K562 (cell line): ENCODE data around the gene TYMP. TPM values are rescaled to one million over a fixed set of nuclear protein-coding genes. Genes with fewer than 3 reads are reported as not detected.

Experiments
- ATAC-seq: fragments of 200-7000 bp; cut with Tn5 transposase; 3 replicates; pipeline ENCODE4 v1.9.1; 2020; ENCODE audit warnings: moderate library complexity
- BruUV-seq: library from RNA; stranded (reverse); fragments of 400-500 nt; replicated peaks from 2 replicates; lab custom pipeline; 2021; lab: Mats Ljungman, UMichigan
- CTCF ChIA-PET: fragments of 300-600 bp; formaldehyde crosslinking; extraction: SDS; loops from one replicate; lab custom pipeline; 2021; ENCODE audit warnings: low intra/inter-chr PET ratio; lab: Yijun Ruan, JAX
- POLR2A ChIA-PET: fragments of 300-600, 350-650 bp; sonication (Branson Sonifier 250); formaldehyde crosslinking; extraction: SDS; loops from one replicate; lab custom pipeline; 2021; ENCODE audit warnings: antibody characterized with exemption, inconsistent platforms; lab: Yijun Ruan, JAX
- DNase-seq, 4 experiments: peaks; one replicate each; pipeline versions ENCODE4 v3.0.0 to v3.0.0-alpha.2; 2011 to 2018; ENCODE audit warnings: low spot score in 3 of 4, mixed read lengths in 3 of 4; ENCODE audit errors: extremely low read depth in 1 of 4
- FAIRE-seq: peaks from 2 replicates; lab custom pipeline; 2011; peaks lifted over from hg19 to GRCh38; lab: Jason Lieb, UNC
- H2AFZ ChIP-seq: 2 replicates; pipeline ENCODE4 v1.6.0; 2011; ENCODE audit warnings: low read depth, low read length, control low read depth, inconsistent platforms
- H3K27ac ChIP-seq: fragments of 200-600 bp; 3 replicates; pipeline ENCODE4 v1.8.0; 2011; ENCODE audit warnings: low read depth, mild to moderate bottlenecking, control low read depth, inconsistent platforms, low read length, moderate library complexity, mixed read lengths; ENCODE audit errors: extremely low read depth
- H3K27me3 ChIP-seq, 2 experiments: fragments of 300-600 bp in 1 of 2; 2 replicates in 1 of 2; 3 replicates in 1 of 2; pipeline versions ENCODE4 v1.6.0 to v1.8.0; 2011; ENCODE audit warnings: inconsistent platforms in 2 of 2, low read length in 2 of 2, mild to moderate bottlenecking in 1 of 2, mixed read lengths in 1 of 2, moderate library complexity in 1 of 2; ENCODE audit not compliant: control insufficient read depth in 2 of 2, insufficient read depth in 2 of 2
- H3K36me3 ChIP-seq: fragments of 300-600 bp; 3 replicates; pipeline ENCODE4 v1.8.0; 2011; ENCODE audit warnings: mild to moderate bottlenecking, low read length, inconsistent platforms; ENCODE audit not compliant: control insufficient read depth, insufficient read depth
- H3K4me1 ChIP-seq, 2 experiments: fragments of 200-600 bp in 1 of 2; replicated peaks in 1 of 2; 2 replicates in 1 of 2; 3 replicates in 1 of 2; pipeline versions ENCODE4 v1.5.1 to v1.8.0; 2011; ENCODE audit warnings: inconsistent platforms in 2 of 2, low read length in 2 of 2, mild to moderate bottlenecking in 1 of 2, mixed read lengths in 1 of 2, moderate library complexity in 1 of 2; ENCODE audit not compliant: control insufficient read depth in 2 of 2, insufficient read depth in 2 of 2
- H3K4me2 ChIP-seq: 2 replicates; pipeline ENCODE4 v1.6.1; 2011; ENCODE audit warnings: low read length, control low read depth, inconsistent platforms, mixed read lengths; ENCODE audit not compliant: insufficient read depth
- H3K4me3 ChIP-seq: fragments of 200-600 bp; sonication (generic), shearing (Covaris generic); 2 replicates; pipeline ENCODE4 v1.5.1; 2016; ENCODE audit warnings: control low read depth, inconsistent platforms
- H3K79me2 ChIP-seq: fragments of 200-600 bp; 3 replicates; pipeline ENCODE4 v1.8.0; 2011; ENCODE audit warnings: low read length, inconsistent platforms; ENCODE audit not compliant: control insufficient read depth, insufficient read depth
- H3K9ac ChIP-seq, 2 experiments: 2 replicates each; pipeline versions ENCODE4 v1.6.0 to v1.6.1; 2011; ENCODE audit warnings: low read depth in 2 of 2, low read length in 2 of 2, control low read depth in 1 of 2, inconsistent platforms in 1 of 2, mild to moderate bottlenecking in 1 of 2, mixed read lengths in 1 of 2; ENCODE audit not compliant: insufficient read depth in 1 of 2
- H3K9me1 ChIP-seq: one replicate; pipeline ENCODE4 v1.6.0; 2011; ENCODE audit warnings: inconsistent platforms, mild to moderate bottlenecking, low read length, moderate library complexity; ENCODE audit not compliant: control insufficient read depth, insufficient read depth
- H3K9me3 ChIP-seq: replicated peaks from 2 replicates; pipeline ENCODE4 v1.5.1; 2011; ENCODE audit warnings: low read depth, low read length, inconsistent platforms; ENCODE audit not compliant: control insufficient read depth, insufficient read depth
- H4K20me1 ChIP-seq: replicated peaks from 2 replicates; pipeline ENCODE4 v1.6.1; 2011; ENCODE audit warnings: low read length, inconsistent platforms, mixed read lengths; ENCODE audit not compliant: control insufficient read depth, insufficient read depth
- CHD1 ChIP-seq: fragments of 200-600 bp; sonication (generic); IDR thresholded peaks from one replicate; pipeline ENCODE4 v1.6.1; 2012; ENCODE audit warnings: mild to moderate bottlenecking, moderate library complexity, low read length, inconsistent platforms
- E2F4 ChIP-seq: sonication (generic); formaldehyde crosslinking; IDR thresholded peaks from 2 replicates; pipeline ENCODE4 v1.8.0; 2022; ENCODE audit warnings: mild to moderate bottlenecking, low read depth, missing genetic modification reagents
- MGA ChIP-seq: fragments of 450-650 bp; IDR thresholded peaks from 2 replicates; pipeline ENCODE4 v1.6.1; 2016; ENCODE audit warnings: mild to moderate bottlenecking, moderate library complexity
- PREB ChIP-seq: sonication (generic); formaldehyde crosslinking; IDR thresholded peaks from 2 replicates; pipeline ENCODE4 v1.8.1; 2023; ENCODE audit warnings: mild to moderate bottlenecking, missing genetic modification reagents
- SMARCC2 ChIP-seq: fragments of 450-650 bp; IDR thresholded peaks from 2 replicates; pipeline ENCODE4 v1.6.1; 2017; ENCODE audit warnings: antibody characterized with exemption, moderate library complexity, mild to moderate bottlenecking, low read depth
- SRSF7 ChIP-seq: fragments of 200-400 bp; formaldehyde crosslinking; optimal IDR thresholded peaks from 2 replicates; pipeline ENCODE3; 2017; ENCODE audit warnings: mild to moderate bottlenecking, low read depth, low read length
- ZC3H11A ChIP-seq: IDR thresholded peaks from 2 replicates; pipeline ENCODE4 v1.6.1; 2012; ENCODE audit warnings: low read depth, low read length, improper control_type of control experiment
- WGBS: fragments of 100-300 bp; shearing (Covaris generic); methylation state at CpG from one replicate; pipeline ENCODE4 v1.1.6; 2016; ENCODE audit warnings: low coverage, mixed read lengths; ENCODE audit not compliant: insufficient coverage; ENCODE audit errors: missing lambda C conversion rate; 5-methylcytosine and 5-hydroxymethylcytosine counted together
- in situ Hi-C: fragments of 300-500 bp; cut with MboI; formaldehyde crosslinking; loops from 4 replicates; pipeline ENCODE4 v1.15.0; 2018; ENCODE audit warnings: inconsistent platforms, mixed read lengths
- intact Hi-C: fragments of 100-400 bp; cut with micrococcal nuclease; formaldehyde crosslinking; loops from 2 replicates; pipeline ENCODE4 v1.14.2; 2022
- polyA plus RNA-seq, 8 experiments: library from polyadenylated mRNA; depleted of rRNA in 4 of 8; stranded (reverse) in 5 of 8; unstranded in 3 of 8; fragments of >200 nt; fragmentation: Nextera tagmentation in 2 of 8; fragmentation: Illumina TruSeq in 1 of 8; extraction: Ambion mirVana in 2 of 8; extraction: Trizol in 1 of 8; gene quantifications; 2 replicates each; pipeline versions ENCODE4 v1.2.1 to v1.2.3, GENCODE V29; 2011 to 2014; ENCODE audit warnings: inconsistent platforms in 1 of 8, missing spikeins in 1 of 8
- total RNA-seq, 7 experiments: library from RNA; depleted of rRNA in 6 of 7; stranded (reverse); fragments of >200 nt in 6 of 7; fragmentation: Illumina TruSeq in 2 of 7; extraction: Trizol in 2 of 7; gene quantifications; 2 replicates each; pipeline versions ENCODE4 v1.2.1 to v1.2.3, GENCODE V29; 2011 to 2021; ENCODE audit warnings: low replicate concordance in 1 of 7

Gene TYMP
- total and polyA plus RNA-seq, 9 of the 15 experiments (the other 6 are each of a cell fraction or from before 2014, with no cell fraction given) = 0.03 to 4.0 (median 2.4) TPM; not detected in 4

- ChIA-PET CTCF (no interaction called here), POLR2A (interaction anchor here (0.5 kb wide), 1 partner anchor 47 kb away, joined by 3 read pairs; no protein-coding TSS in a partner anchor)
- no peaks in the 10 kb centered on the region for H4K20me1 ChIP-seq
- BruUV-seq = no TSS peak
- ATAC-seq (no peak), DNase-seq (no peak), FAIRE-seq (no peak)
- intact Hi-C loops = no loop called here
- no peaks in the 10 kb centered on the region for H3K36me3 ChIP-seq
- in situ Hi-C loops = no loop called here
- no peak overlapping the region for H2AFZ ChIP-seq
- WGBS = 18% methylated on average over 8 of the region's 8 CpGs
- no peaks in the 10 kb centered on the region for H3K9me3 ChIP-seq
- H3K4me3 ChIP-seq = no peak overlapping the region
- H3K27me3 ChIP-seq = peaks cover 0 to 11% of the 10 kb centered on the region in 2 experiments; a peak in 1 of 5 replicates
- H3K9me1 ChIP-seq = no peaks in the 10 kb centered on the region
- H3K27ac ChIP-seq = no peak overlapping the region
- no peak overlapping the region for H3K4me2 ChIP-seq
- peaks cover 0 to 11% of the 10 kb centered on the region in 2 experiments; a peak in 2 of 5 replicates for H3K4me1 ChIP-seq
- H3K79me2 ChIP-seq = no peaks in the 10 kb centered on the region
- H3K9ac ChIP-seq = no peak overlapping the region
- no peak for TF ChIP-seq ZC3H11A
- no peak for TF ChIP-seq SRSF7
- no peak for TF ChIP-seq CHD1
- TF ChIP-seq PREB (CRISPR knock-in tag) = no peak
- no peak for TF ChIP-seq SMARCC2
- TF ChIP-seq MGA = no peak
- TF ChIP-seq E2F4 (CRISPR knock-in tag) = no peak
Observed at GRCh38 chr22:50553310-50553709, 23.5 kb upstream of the TYMP start.
